22Rv1 (cell line): Measurements from ENCODE around the gene DNAJC12.
A peak's percentile ranks its signal among the peaks of the same experiment; 100 is the strongest.
"Not testable (repeated sequence)": the region's sequence is repeated elsewhere in the genome, so short reads cannot be mapped to it uniquely, and the experiment has no call there.

Experiments used
- H3K27ac ChIP-seq: fragments of 450-650 bp; 2 replicates; pipeline ENCODE4 v1.5.1; 2017
- ZFX ChIP-seq: fragments of 450-650 bp; IDR thresholded peaks from 2 replicates; pipeline ENCODE4 v1.6.1; 2017; ENCODE audit warnings: antibody characterized with exemption, borderline replicate concordance
- TF ChIP-seq, protein P1 (sequence below): fragments of 450-650 bp; IDR thresholded peaks from 2 replicates; pipeline ENCODE4 v1.5.1; 2017; ENCODE audit warnings: mild to moderate bottlenecking

The DNAJC12 gene

DNA sequence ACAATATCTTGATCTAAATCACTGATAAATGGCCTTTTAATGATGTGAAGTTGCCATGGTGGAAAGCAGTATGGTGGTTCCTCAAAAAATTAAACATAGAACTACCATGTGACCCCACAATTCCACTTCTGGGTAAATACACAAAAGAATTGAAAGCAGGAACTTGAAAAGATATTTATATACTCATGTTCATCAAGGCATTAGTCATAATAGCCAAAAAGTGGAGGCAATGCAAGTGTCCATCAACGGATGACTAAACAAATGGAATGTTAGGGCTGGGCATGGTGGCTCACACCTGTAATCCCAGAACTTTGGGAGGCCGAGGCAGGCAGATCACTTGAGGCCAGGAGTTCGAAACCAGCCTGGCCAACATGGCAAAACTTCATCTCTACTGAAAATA lies 2.0 kb upstream of the DNAJC12 start:
- H3K27ac ChIP-seq, result no peak overlapping the region
- TF ChIP-seq ZFX, result no peak
- TF ChIP-seq, protein P1, sequence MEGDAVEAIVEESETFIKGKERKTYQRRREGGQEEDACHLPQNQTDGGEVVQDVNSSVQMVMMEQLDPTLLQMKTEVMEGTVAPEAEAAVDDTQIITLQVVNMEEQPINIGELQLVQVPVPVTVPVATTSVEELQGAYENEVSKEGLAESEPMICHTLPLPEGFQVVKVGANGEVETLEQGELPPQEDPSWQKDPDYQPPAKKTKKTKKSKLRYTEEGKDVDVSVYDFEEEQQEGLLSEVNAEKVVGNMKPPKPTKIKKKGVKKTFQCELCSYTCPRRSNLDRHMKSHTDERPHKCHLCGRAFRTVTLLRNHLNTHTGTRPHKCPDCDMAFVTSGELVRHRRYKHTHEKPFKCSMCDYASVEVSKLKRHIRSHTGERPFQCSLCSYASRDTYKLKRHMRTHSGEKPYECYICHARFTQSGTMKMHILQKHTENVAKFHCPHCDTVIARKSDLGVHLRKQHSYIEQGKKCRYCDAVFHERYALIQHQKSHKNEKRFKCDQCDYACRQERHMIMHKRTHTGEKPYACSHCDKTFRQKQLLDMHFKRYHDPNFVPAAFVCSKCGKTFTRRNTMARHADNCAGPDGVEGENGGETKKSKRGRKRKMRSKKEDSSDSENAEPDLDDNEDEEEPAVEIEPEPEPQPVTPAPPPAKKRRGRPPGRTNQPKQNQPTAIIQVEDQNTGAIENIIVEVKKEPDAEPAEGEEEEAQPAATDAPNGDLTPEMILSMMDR, result no peak

DNA sequence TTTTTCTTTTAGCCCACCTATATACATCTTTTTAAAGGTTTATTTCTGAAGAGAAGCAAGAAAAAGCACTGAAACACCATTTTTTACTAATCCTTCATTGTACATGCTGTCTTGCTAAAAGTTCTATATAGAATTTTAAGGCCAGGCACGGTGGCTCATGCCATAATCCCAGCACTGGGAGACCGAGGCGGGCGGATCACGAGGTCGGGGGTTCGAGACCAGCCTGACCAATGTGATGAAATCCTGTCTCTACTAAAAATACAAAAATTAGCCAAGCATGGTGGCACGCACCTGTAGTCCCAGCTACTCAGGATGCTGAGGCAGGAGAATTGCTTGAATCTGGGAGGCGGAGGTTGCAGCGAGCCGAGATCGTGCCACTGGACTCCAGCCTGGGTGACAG lies 1.5 kb upstream of the DNAJC12 start:
- not testable (repeated sequence) for H3K27ac ChIP-seq

DNA sequence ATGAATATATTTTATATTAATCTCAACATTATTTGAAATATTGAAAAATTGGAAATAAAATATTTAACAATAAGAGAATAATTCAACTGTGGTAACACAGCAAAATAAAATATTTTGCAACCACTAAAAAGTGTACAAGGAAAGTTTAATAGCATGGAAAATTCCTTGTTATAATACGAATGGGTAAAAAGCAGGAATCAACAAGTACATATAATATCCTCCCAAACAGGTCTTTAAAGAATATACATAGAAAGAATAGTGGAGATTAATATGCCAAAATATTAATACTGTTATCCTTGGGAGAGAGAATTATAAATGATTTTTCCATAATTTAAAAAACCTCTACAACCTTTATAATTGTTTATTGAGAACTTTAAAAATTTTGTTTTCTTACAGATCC lies 1.0 kb downstream of the DNAJC12 start:
- no peak for TF ChIP-seq ZFX
- TF ChIP-seq, protein P1, result no peak
- peak overlapping the region; percentile 54 for H3K27ac ChIP-seq

DNA sequence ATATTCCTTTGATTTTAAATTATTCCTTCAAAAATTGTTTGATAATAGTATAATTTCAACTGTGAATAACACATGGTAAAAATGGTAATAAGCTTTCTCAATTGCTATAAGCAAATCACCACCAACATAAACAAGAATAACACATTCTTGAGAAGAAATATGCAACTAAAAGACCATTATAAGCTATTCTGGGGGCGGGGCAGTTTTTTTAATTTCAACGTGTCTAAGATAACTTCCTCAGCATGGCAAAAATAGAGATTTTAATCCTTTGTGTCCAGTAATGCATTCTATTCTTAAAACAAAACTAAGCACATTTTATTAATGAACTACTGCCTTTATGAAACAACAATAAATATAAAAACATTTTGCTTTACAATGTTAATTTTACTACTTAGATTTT lies 1.5 kb downstream of the DNAJC12 start:
- TF ChIP-seq, protein P1, result no peak
- TF ChIP-seq ZFX, result no peak
- no peak overlapping the region for H3K27ac ChIP-seq

DNA sequence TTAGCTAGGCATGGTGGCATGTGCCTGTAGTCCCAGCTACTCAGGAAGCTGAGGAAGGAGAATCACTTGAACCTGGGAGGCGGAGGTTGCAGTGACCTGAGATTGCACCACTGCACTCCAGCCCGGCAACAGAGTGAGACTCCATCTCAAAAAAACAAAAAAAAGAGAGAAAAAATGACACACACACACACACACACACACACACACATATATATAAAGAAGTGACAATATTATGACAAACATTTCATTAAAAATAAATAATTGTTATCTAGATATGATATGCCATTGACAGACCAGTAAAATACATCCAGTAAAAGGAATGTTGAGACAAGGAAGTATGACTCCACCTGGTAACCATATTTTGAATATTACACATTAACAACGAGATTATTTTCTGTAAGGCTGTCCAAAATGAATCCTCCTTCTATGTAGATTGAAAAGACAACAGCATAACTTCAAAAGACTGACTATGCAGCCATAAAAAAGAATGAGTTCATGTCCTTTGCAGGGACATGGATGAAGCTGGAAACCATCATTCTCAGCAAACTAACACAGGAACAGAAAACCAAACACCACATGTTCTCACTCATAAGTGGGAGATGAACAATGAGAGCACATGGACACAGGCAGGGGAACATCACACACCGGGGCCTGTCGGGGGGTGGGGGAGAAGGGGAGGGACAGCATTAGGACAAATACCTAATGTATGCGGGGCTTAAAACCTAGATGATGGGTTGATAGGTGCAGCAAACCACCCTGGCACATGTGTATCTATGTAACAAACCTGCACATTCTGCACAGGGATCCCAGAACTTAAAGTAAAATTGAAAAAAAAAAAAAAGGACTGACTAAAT lies 2.2 kb downstream of the DNAJC12 start:
- not testable (repeated sequence) for H3K27ac ChIP-seq

DNA sequence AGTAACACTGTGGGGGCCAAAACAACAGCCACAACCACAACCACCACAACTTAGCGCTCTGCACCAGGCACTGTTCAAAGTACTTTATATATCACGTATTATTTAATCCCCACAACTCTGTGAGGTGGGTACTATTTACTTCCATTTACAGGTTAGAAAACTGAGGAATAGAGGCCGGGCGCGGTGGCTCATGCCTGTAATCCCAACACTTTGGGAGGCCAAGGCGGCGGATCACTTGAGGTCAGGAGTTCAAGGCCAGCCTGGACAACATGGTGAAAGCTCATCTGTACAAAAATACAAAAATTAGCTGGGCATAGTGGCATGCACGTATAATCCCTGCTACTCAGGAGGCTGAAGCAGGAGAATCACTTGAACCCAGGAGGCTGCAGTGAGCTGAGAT lies 3.6 kb downstream of the DNAJC12 start:
- no peak overlapping the region for H3K27ac ChIP-seq
- TF ChIP-seq ZFX, result no peak
- TF ChIP-seq, protein P1, result no peak

DNA sequence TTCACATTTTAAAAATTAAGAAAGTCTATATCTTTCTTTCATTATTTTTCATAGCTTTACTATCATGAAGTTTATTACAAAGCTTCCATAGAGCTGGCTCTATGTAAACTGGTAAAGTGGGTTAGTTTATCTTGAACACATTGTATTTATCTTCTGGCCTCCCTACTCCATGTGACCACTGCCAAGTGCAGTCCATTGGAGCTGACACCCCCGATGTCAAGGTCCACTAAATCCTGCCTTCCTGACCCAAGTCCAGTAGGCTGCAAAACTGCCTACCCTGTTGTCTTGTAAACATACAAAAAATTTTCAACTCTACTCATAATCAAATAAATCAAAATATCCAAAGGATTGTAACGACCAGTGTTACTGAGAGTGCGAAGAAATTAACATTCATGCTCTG lies 10.2 kb downstream of the DNAJC12 start:
- TF ChIP-seq ZFX, result no peak
- TF ChIP-seq, protein P1, result no peak

DNA sequence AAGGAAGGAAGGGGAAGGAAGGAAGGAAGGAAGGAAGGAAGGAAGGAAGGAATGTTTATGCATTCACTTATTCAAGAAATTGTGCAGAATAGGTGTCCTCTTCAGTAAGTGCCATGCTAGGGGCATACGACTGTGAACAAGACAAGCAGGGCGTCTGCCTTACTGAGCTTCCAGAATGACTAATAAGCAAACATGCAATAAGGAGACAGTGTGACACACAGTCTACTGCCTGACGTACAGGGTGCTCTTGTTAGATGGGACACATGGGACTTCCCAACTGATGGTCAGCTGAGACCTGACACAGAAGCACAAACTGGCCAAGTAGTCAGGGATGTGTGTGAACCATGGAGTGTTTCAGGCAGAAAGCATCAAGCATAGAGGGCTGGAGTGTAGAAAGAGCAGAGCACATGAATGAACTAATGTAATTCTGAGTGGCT lies 18.2 kb downstream of the DNAJC12 start:
- H3K27ac ChIP-seq, result peak overlapping the region; percentile 72
- no peak for TF ChIP-seq ZFX
- TF ChIP-seq, protein P1, result no peak

More for the DNA sequence above, 10.2 kb downstream of the DNAJC12 start:
- H3K27ac ChIP-seq, result no peak overlapping the region
